MCF 10A (cell line): ENCODE measurements around the gene ARHGAP10. TPM values are rescaled to one million over a fixed set of nuclear protein-coding genes. Genes with fewer than 3 reads are reported as not detected.

Experiments used
- BruUV-seq: library from RNA; stranded (reverse); fragments of 400-500 nt; replicated peaks from 2 replicates; lab custom pipeline; 2021; lab: Mats Ljungman, UMichigan
- CTCF ChIA-PET: fragments of 300-600 bp; sonication (Branson Sonifier 250); formaldehyde crosslinking; extraction: SDS; loops from one replicate; lab custom pipeline; 2021; ENCODE audit warnings: antibody characterized with exemption, inconsistent platforms; lab: Yijun Ruan, JAX
- POLR2A ChIA-PET: fragments of 300-600, 350-650 bp; sonication (Branson Sonifier 250); formaldehyde crosslinking; extraction: SDS; loops from one replicate; lab custom pipeline; 2020; ENCODE audit warnings: antibody characterized with exemption, inconsistent platforms; lab: Yijun Ruan, JAX
- DNase-seq: peaks from one replicate; pipeline ENCODE4 v3.0.0-alpha.2; 2018; ENCODE audit not compliant: unreplicated experiment
- H3K27ac Mint-ChIP-seq: one replicate; pipeline ENCODE4 v1.8.0; 2022; ENCODE audit warnings: mild to moderate bottlenecking, low read depth, mixed read lengths; ENCODE audit not compliant: unreplicated experiment
- H3K27me3 Mint-ChIP-seq: one replicate; pipeline ENCODE4 v1.8.0; 2022; ENCODE audit warnings: mixed read lengths; ENCODE audit not compliant: insufficient read depth, unreplicated experiment
- H3K36me3 Mint-ChIP-seq: one replicate; pipeline ENCODE4 v1.8.0; 2022; ENCODE audit warnings: mild to moderate bottlenecking, moderate library complexity, mixed read lengths; ENCODE audit not compliant: insufficient read depth, unreplicated experiment
- H3K4me1 Mint-ChIP-seq: one replicate; pipeline ENCODE4 v1.8.0; 2022; ENCODE audit warnings: mixed read lengths; ENCODE audit not compliant: insufficient read depth, unreplicated experiment
- H3K4me3 Mint-ChIP-seq: one replicate; pipeline ENCODE4 v1.8.0; 2022; ENCODE audit warnings: mild to moderate bottlenecking, moderate library complexity, mixed read lengths; ENCODE audit not compliant: unreplicated experiment
- H3K9me3 Mint-ChIP-seq: one replicate; pipeline ENCODE4 v1.8.0; 2022; ENCODE audit warnings: mixed read lengths; ENCODE audit not compliant: unreplicated experiment
- intact Hi-C: fragments of 100-400 bp; cut with micrococcal nuclease; formaldehyde crosslinking; loops from 2 replicates; pipeline ENCODE4 v1.14.1; 2022
- total RNA-seq: library from RNA; stranded (reverse); gene quantifications from 2 replicates; pipeline ENCODE4 v1.2.3, GENCODE V29; 2022
- TF ChIP-seq, protein P1 (sequence below): fragments of 200-600 bp; IDR thresholded peaks from one replicate; pipeline ENCODE4 v1.8.0; 2022; ENCODE audit warnings: antibody characterized with exemption, mild to moderate bottlenecking; ENCODE audit not compliant: unreplicated experiment

Gene ARHGAP10
- total RNA-seq, 1 experiment from 2014 or later = 22.4 TPM

DNA sequence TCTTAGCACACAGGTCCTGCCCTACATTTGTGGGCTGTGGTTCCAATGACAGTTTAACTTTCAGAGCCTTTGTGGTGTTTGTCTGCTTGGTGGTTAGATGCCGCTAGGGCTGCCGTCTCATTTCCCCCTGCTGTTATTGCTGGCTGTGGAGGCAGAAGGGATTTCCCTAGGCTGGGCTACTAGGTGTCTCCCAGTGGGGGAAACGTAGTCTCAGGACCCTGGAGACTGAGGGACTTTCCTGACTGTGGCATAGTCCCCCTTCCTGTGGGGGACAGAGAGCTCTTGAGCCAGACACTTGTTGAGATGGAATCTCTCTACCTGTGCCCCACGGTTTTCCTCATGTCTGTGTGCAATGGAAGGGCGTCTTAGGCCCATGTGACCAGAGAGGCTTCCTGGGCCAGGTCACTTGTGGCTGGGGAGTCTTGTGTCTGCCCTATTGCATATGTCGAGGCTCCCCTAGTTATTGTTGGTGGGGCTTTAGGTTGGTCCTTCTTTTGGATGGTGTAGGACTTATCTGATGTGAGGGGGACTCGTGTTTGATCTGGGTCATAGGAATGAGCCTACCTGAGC, 68.2 kb downstream of the ARHGAP10 start:
- H3K4me1 Mint-ChIP-seq = no peaks in the 10 kb centered on the region
- CTCF ChIA-PET = no interaction called here
- no peaks in the 10 kb centered on the region for H3K27me3 Mint-ChIP-seq
- BruUV-seq = no TSS peak
- intact Hi-C loops = no loop called here
- no peak overlapping the region for H3K27ac Mint-ChIP-seq
- no peak for DNase-seq
- no peaks in the 10 kb centered on the region for H3K9me3 Mint-ChIP-seq
- TF ChIP-seq, protein P1, sequence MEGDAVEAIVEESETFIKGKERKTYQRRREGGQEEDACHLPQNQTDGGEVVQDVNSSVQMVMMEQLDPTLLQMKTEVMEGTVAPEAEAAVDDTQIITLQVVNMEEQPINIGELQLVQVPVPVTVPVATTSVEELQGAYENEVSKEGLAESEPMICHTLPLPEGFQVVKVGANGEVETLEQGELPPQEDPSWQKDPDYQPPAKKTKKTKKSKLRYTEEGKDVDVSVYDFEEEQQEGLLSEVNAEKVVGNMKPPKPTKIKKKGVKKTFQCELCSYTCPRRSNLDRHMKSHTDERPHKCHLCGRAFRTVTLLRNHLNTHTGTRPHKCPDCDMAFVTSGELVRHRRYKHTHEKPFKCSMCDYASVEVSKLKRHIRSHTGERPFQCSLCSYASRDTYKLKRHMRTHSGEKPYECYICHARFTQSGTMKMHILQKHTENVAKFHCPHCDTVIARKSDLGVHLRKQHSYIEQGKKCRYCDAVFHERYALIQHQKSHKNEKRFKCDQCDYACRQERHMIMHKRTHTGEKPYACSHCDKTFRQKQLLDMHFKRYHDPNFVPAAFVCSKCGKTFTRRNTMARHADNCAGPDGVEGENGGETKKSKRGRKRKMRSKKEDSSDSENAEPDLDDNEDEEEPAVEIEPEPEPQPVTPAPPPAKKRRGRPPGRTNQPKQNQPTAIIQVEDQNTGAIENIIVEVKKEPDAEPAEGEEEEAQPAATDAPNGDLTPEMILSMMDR = no peak
- H3K4me3 Mint-ChIP-seq = no peak overlapping the region
- H3K36me3 Mint-ChIP-seq = no peaks in the 10 kb centered on the region
- POLR2A ChIA-PET = no interaction called here

- no peaks in the 10 kb centered on the region for H3K36me3 Mint-ChIP-seq
- TF ChIP-seq, protein P1 = no peak
- CTCF ChIA-PET = no interaction called here
- no peaks in the 10 kb centered on the region for H3K9me3 Mint-ChIP-seq
- no peak overlapping the region for H3K27ac Mint-ChIP-seq
- H3K4me1 Mint-ChIP-seq = no peaks in the 10 kb centered on the region
- no peak overlapping the region for H3K4me3 Mint-ChIP-seq
- POLR2A ChIA-PET = interaction anchor here (1.0 to 1.1 kb wide), 2 partner anchors 10 to 15 kb away, joined by 3 read pairs; no protein-coding TSS in a partner anchor
- no peak for DNase-seq
- intact Hi-C loops = no loop called here
- no peaks in the 10 kb centered on the region for H3K27me3 Mint-ChIP-seq
- BruUV-seq = no TSS peak
Observed at GRCh38 chr4:147801820-147802219, 69.9 kb downstream of the ARHGAP10 start.

DNA sequence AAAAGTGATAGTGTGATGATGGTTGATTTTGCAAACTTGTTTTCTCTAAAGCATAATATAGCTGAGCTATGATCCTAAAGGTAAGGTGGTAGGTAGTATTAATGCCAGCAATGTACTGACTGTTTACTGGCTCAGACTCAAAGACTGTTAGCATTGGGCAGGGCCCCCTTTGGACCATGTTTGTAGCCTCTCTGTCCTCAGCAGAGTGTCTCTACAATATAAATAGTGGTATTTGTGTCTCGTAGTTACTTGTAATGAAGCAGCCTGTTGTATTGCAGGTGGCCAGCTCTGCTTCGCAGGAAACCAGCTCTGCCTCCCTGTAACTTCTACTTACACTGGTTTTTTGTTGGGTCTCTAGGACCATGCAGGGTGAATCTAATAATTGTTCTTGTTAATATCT, 70.5 kb downstream of the ARHGAP10 start:
- no peak overlapping the region for H3K27ac Mint-ChIP-seq
- POLR2A ChIA-PET = interaction anchor here (1.0 to 1.1 kb wide), 2 partner anchors 10 to 14 kb away, joined by 3 read pairs; no protein-coding TSS in a partner anchor
- CTCF ChIA-PET = interaction anchor here (0.6 kb wide), 1 partner anchor 35 kb away, joined by 3 read pairs; no protein-coding TSS in a partner anchor
- BruUV-seq = no TSS peak
- H3K9me3 Mint-ChIP-seq = no peaks in the 10 kb centered on the region
- no peak overlapping the region for H3K4me3 Mint-ChIP-seq
- no peak for DNase-seq
- H3K27me3 Mint-ChIP-seq = no peaks in the 10 kb centered on the region
- intact Hi-C loops = no loop called here
- TF ChIP-seq, protein P1 = no peak
- H3K4me1 Mint-ChIP-seq = no peaks in the 10 kb centered on the region
- no peaks in the 10 kb centered on the region for H3K36me3 Mint-ChIP-seq

DNA sequence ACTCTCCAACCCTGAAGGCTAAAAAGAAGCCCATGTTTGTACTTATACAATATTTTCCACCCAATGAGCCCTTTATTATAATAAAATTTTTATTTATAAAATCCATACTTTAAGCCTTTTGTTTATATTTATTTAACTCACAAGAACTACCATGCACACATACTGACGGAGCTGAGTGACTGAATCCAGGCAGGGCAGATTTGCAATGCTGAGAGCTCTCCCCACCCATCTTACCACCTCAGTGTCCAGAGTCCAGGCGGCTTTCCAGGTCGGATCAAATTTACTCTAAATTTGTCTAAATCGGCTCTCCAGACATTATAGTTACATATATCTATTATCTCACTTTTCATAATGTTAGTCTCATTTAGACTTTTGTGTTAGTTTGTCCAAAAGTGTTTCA, 74.1 kb downstream of the ARHGAP10 start:
- Mint-ChIP-seq H3K27ac (no peak overlapping the region), H3K36me3 (peaks cover 3% of the 10 kb centered on the region), H3K4me1 (peaks cover 12% of the 10 kb centered on the region), H3K27me3 (no peaks in the 10 kb centered on the region), H3K4me3 (no peak overlapping the region), H3K9me3 (no peaks in the 10 kb centered on the region)
- no TSS peak for BruUV-seq
- intact Hi-C loops = no loop called here
- TF ChIP-seq, protein P1 = no peak
- CTCF ChIA-PET = interaction anchor here (0.9 to 1.3 kb wide), 2 partner anchors 10 to 97 kb away, joined by 3 read pairs; no protein-coding TSS in a partner anchor
- DNase-seq = no peak
- POLR2A ChIA-PET = no interaction called here
